SU-DHL-6 (cell line): ENCODE results near the gene VPS37C.

ENCODE experiments used
- EZH2phosphoT487 ChIP-seq: fragments of 200-600 bp; sonication (generic), shearing (Covaris generic); conservative IDR thresholded peaks from 2 replicates; pipeline ENCODE4 v1.6.1; 2018; ENCODE audit warnings: mild to moderate bottlenecking, antibody characterized with exemption, low read length, moderate library complexity, mixed read lengths
- TF ChIP-seq, protein P1 (sequence below): fragments of 200-600 bp; sonication (generic); IDR thresholded peaks from one replicate; pipeline ENCODE4 v1.5.1; 2017; ENCODE audit warnings: antibody characterized with exemption, mild to moderate bottlenecking, low read length, moderate library complexity; ENCODE audit not compliant: insufficient read depth, poor library complexity, severe bottlenecking

DNA sequence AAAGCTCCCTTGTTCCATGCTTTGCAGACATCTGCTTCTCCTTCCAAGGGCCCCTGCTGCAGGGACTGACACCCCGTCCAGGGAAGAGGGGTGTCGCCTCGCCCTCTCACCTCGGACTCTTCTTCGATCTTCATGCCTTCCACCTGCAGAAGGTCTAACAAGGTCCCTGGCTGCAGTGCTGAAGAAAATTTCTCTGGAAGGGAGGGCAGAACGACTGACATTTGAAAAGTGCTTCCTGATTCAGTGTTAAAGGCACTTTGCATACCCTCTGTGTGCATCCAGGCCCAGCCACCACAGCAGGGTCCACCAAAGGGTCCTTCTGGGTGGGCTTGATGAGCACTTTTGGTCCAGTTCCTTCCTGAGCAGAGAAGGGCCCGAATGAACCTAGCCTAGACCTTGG lies 28.1 kb downstream of the VPS37C start:
- TF ChIP-seq, protein P1, sequence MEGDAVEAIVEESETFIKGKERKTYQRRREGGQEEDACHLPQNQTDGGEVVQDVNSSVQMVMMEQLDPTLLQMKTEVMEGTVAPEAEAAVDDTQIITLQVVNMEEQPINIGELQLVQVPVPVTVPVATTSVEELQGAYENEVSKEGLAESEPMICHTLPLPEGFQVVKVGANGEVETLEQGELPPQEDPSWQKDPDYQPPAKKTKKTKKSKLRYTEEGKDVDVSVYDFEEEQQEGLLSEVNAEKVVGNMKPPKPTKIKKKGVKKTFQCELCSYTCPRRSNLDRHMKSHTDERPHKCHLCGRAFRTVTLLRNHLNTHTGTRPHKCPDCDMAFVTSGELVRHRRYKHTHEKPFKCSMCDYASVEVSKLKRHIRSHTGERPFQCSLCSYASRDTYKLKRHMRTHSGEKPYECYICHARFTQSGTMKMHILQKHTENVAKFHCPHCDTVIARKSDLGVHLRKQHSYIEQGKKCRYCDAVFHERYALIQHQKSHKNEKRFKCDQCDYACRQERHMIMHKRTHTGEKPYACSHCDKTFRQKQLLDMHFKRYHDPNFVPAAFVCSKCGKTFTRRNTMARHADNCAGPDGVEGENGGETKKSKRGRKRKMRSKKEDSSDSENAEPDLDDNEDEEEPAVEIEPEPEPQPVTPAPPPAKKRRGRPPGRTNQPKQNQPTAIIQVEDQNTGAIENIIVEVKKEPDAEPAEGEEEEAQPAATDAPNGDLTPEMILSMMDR = no peak
- no peak for TF ChIP-seq EZH2phosphoT487
